ENCODE results near the gene CHST7.

Gene CHST7

DNA sequence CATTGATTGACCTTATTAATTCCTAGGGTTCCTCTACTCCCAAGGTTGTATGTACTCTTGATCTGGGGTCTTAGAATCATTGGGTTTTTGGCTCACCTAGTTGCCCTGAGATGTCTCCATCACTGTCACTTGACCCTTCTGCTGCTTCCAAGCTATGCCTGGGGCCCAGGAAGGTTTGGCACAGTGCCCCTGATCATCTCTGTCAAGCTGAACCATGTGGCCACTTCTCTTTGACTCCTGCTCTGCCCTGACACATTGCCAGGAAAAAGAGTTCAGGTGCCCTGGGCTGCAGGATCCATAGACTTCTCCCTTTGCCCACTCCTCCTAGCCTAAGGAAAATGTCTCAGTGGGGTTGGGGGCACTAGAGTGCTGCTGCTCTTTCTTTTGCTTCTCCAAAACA, 3.9 kb upstream of the CHST7 start:
- Histone ChIP-seq H3K27ac (replicated peaks) (no peak overlapping the region), H3K27me3 (ENCODE audit: insufficient read depth, poor library complexity, severe bottlenecking) (no peaks in the 10 kb centered on the region), H3K4me3 (replicated peaks; ENCODE audit: insufficient read depth, low read length) (no peak overlapping the region)
- TF ChIP-seq GABPA (IDR thresholded peaks at IDR 0.05; ENCODE audit: low read depth) (no peak), SPI1 (IDR thresholded peaks at IDR 0.05; ENCODE audit: borderline replicate concordance, low read depth) (no peak), POLR2AphosphoS5 (IDR thresholded peaks at IDR 0.05; ENCODE audit: low read depth) (no peak)
- TF ChIP-seq, protein P1, sequence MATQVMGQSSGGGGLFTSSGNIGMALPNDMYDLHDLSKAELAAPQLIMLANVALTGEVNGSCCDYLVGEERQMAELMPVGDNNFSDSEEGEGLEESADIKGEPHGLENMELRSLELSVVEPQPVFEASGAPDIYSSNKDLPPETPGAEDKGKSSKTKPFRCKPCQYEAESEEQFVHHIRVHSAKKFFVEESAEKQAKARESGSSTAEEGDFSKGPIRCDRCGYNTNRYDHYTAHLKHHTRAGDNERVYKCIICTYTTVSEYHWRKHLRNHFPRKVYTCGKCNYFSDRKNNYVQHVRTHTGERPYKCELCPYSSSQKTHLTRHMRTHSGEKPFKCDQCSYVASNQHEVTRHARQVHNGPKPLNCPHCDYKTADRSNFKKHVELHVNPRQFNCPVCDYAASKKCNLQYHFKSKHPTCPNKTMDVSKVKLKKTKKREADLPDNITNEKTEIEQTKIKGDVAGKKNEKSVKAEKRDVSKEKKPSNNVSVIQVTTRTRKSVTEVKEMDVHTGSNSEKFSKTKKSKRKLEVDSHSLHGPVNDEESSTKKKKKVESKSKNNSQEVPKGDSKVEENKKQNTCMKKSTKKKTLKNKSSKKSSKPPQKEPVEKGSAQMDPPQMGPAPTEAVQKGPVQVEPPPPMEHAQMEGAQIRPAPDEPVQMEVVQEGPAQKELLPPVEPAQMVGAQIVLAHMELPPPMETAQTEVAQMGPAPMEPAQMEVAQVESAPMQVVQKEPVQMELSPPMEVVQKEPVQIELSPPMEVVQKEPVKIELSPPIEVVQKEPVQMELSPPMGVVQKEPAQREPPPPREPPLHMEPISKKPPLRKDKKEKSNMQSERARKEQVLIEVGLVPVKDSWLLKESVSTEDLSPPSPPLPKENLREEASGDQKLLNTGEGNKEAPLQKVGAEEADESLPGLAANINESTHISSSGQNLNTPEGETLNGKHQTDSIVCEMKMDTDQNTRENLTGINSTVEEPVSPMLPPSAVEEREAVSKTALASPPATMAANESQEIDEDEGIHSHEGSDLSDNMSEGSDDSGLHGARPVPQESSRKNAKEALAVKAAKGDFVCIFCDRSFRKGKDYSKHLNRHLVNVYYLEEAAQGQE (IDR thresholded peaks at IDR 0.05; ENCODE audit: insufficient replicate concordance, low read depth) = no peak
- TF ChIP-seq, protein P2, sequence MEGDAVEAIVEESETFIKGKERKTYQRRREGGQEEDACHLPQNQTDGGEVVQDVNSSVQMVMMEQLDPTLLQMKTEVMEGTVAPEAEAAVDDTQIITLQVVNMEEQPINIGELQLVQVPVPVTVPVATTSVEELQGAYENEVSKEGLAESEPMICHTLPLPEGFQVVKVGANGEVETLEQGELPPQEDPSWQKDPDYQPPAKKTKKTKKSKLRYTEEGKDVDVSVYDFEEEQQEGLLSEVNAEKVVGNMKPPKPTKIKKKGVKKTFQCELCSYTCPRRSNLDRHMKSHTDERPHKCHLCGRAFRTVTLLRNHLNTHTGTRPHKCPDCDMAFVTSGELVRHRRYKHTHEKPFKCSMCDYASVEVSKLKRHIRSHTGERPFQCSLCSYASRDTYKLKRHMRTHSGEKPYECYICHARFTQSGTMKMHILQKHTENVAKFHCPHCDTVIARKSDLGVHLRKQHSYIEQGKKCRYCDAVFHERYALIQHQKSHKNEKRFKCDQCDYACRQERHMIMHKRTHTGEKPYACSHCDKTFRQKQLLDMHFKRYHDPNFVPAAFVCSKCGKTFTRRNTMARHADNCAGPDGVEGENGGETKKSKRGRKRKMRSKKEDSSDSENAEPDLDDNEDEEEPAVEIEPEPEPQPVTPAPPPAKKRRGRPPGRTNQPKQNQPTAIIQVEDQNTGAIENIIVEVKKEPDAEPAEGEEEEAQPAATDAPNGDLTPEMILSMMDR (IDR thresholded peaks at IDR 0.05; ENCODE audit: insufficient read depth, low read length) = no peak
- DNase-seq (ENCODE audit: low read depth in 1 of 2, low spot score in 1 of 2) = no peak

DNA sequence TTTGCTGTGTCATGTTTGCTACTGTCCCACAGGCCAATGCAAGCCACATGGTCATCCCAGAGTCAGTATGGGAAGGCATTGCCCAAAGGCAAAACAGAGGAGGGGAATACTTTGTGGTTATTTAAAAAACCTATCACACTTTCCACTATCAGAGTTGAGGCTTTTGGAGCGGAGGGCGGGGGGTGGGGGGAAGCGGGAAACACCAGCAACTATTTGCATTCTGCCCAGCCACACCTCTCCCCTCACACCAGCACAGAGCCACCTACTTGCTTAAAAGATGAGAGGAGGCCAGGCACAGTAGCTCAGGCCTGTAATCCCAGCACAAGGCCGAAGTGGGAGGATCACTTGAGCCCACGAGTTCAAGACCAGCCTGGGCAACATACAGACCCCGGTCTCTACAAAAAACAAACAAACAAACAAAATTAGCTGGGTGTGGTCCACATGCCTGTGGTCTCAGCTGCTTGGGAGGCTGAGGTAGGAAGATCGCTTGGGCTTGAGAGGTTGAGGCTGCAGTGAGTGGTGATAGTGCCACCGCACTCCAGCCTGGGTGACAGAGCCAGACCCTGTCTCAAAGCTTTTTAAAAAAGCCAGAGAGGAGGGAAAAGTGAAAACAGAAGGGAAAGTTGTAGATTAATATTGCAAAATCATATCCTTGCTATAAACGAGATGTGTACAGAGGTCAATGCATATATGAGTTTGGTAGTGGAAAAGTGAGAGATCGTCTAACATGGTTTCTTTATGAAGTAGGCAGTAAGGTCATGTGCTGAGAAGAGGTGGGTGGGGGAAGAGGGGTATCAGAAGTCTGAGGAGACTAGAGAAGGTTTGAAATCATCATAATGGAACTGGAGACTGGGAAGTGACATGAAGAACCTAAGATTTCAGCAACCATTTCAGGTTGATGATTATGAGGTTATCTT, 1.9 kb upstream of the CHST7 start:
- no peak overlapping the region for H3K4me3 ChIP-seq (replicated peaks; ENCODE audit: insufficient read depth, low read length)
- TF ChIP-seq GABPA (IDR thresholded peaks at IDR 0.05; ENCODE audit: low read depth) = no peak
- TF ChIP-seq, protein P2 (IDR thresholded peaks at IDR 0.05; ENCODE audit: insufficient read depth, low read length) = no peak
- no peak for TF ChIP-seq POLR2AphosphoS5 (IDR thresholded peaks at IDR 0.05; ENCODE audit: low read depth)
- no peak for TF ChIP-seq SPI1 (IDR thresholded peaks at IDR 0.05; ENCODE audit: borderline replicate concordance, low read depth)
- TF ChIP-seq, protein P1 (IDR thresholded peaks at IDR 0.05; ENCODE audit: insufficient replicate concordance, low read depth) = no peak
- H3K27me3 ChIP-seq (ENCODE audit: insufficient read depth, poor library complexity, severe bottlenecking) = no peaks in the 10 kb centered on the region
- H3K27ac ChIP-seq (replicated peaks) = no peak overlapping the region
- no peak for DNase-seq (ENCODE audit: low read depth in 1 of 2, low spot score in 1 of 2)

DNA sequence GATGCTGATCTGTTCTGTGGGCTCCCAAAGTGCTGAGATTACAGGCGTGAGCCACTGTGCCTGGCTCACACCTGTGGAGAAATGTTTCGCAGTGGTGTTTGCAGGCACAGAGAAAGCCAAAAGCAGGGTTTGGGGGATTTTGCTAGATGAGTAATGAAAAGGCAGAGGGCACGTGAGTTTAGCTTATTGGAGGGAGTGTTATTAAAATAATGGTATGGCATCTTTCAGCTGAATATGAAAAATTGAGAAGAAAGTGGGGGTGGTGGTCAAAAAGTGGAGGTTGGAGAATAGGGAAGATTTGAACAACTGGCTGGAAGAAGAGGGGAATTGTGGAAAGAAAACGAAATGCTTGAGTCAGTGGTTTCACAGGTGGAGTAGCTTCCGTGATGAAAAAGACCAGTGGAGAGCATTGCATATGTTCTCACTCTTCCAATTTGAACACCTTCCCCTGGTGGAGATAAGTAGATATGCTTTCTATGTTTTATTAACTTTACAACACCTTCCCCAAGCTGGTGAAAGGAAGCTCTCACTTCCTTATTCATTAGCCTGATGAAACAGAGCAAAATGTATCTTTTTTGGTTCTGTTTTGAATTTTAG, 1.1 kb upstream of the CHST7 start:
- no peaks in the 10 kb centered on the region for H3K27me3 ChIP-seq (ENCODE audit: insufficient read depth, poor library complexity, severe bottlenecking)
- TF ChIP-seq, protein P2 (IDR thresholded peaks at IDR 0.05; ENCODE audit: insufficient read depth, low read length) = no peak
- TF ChIP-seq GABPA (IDR thresholded peaks at IDR 0.05; ENCODE audit: low read depth) (no peak), SPI1 (IDR thresholded peaks at IDR 0.05; ENCODE audit: borderline replicate concordance, low read depth) (peak; percentile 74), POLR2AphosphoS5 (IDR thresholded peaks at IDR 0.05; ENCODE audit: low read depth) (no peak)
- TF ChIP-seq, protein P1 (IDR thresholded peaks at IDR 0.05; ENCODE audit: insufficient replicate concordance, low read depth) = no peak
- no peak overlapping the region for H3K27ac ChIP-seq (replicated peaks)
- peak in 1 of 2 experiments; percentile 12 for DNase-seq (ENCODE audit: low read depth in 1 of 2, low spot score in 1 of 2)
- H3K4me3 ChIP-seq (replicated peaks; ENCODE audit: insufficient read depth, low read length) = no peak overlapping the region

Measured in HL-60 (cell line).